ENCODE results near the gene LMO3.
A peak's percentile ranks its signal among the peaks of the same experiment; 100 is the strongest.

Gene LMO3

GRCh38 chr12:16606117-16606200, at the start of gene LMO3:
LMO3 (minus strand) TSS chr12:16606162; CDS start chr12:16600860, 5,302 bp downstream.
- DNase-seq (ENCODE audit: low spot score) = no peak

- DNase-seq (ENCODE audit: low spot score) = no peak
Observed at GRCh38 chr12:16636435-16637055, 30.6 kb upstream of the LMO3 start.

GRCh38 chr12:16634786-16635185, 28.8 kb upstream of the LMO3 start:
- DNase-seq (ENCODE audit: low spot score) = no peak

GRCh38 chr12:16626991-16627390, 21.0 kb upstream of the LMO3 start:
- DNase-seq (ENCODE audit: low spot score) = no peak

- DNase-seq (ENCODE audit: low spot score) = no peak
Observed at GRCh38 chr12:16622338-16622737, 16.4 kb upstream of the LMO3 start.

- DNase-seq (ENCODE audit: low spot score) = no peak
Observed at GRCh38 chr12:16619537-16619936, 13.6 kb upstream of the LMO3 start.

GRCh38 chr12:16618256-16618655, 12.3 kb upstream of the LMO3 start:
- no peak for DNase-seq (ENCODE audit: low spot score)

- no peak for DNase-seq (ENCODE audit: low spot score)
Observed at GRCh38 chr12:16613199-16613598, 7.2 kb upstream of the LMO3 start.

GRCh38 chr12:16612647-16613046, 6.7 kb upstream of the LMO3 start:
- no peak for DNase-seq (ENCODE audit: low spot score)

- DNase-seq (ENCODE audit: low spot score) = no peak
Observed at GRCh38 chr12:16611146-16611545, 5.2 kb upstream of the LMO3 start.

- DNase-seq (ENCODE audit: low spot score) = no peak
Observed at GRCh38 chr12:16610743-16611142, 4.8 kb upstream of the LMO3 start.

- no peak for DNase-seq (ENCODE audit: low spot score)
Observed at GRCh38 chr12:16610001-16610585, 4.1 kb upstream of the LMO3 start.

GRCh38 chr12:16608946-16609539, 3.1 kb upstream of the LMO3 start:
- DNase-seq (ENCODE audit: low spot score) = no peak

GRCh38 chr12:16607906-16608775, 2.2 kb upstream of the LMO3 start:
- DNase-seq (ENCODE audit: low spot score) = no peak

GRCh38 chr12:16606991-16607390, 1.0 kb upstream of the LMO3 start:
- DNase-seq (ENCODE audit: low spot score) = no peak

GRCh38 chr12:16606201-16606849, 363 bp upstream of the LMO3 start:
- peak; percentile 71 for DNase-seq (ENCODE audit: low spot score)

- no peak for DNase-seq (ENCODE audit: low spot score)
Observed at GRCh38 chr12:16605642-16606116, 283 bp downstream of the LMO3 start.

- DNase-seq (ENCODE audit: low spot score) = peak; percentile 24
Observed at GRCh38 chr12:16604596-16605252, 1.2 kb downstream of the LMO3 start.

GRCh38 chr12:16603916-16604575, 1.9 kb downstream of the LMO3 start:
- DNase-seq (ENCODE audit: low spot score) = peak; percentile 23

- DNase-seq (ENCODE audit: low spot score) = no peak
Observed at GRCh38 chr12:16603260-16603915, 2.6 kb downstream of the LMO3 start.

- no peak for DNase-seq (ENCODE audit: low spot score)
Observed at GRCh38 chr12:16602412-16602811, 3.5 kb downstream of the LMO3 start.

All from iPS-NIHi11 (cell line).